OCI-LY3 (cell line): Measurements from ENCODE around the gene HSPA1L.

Experiments
- EZH2phosphoT487 ChIP-seq: fragments of 200-600 bp; shearing (Covaris generic); IDR thresholded peaks from 2 replicates; pipeline ENCODE4 v1.6.1; 2018; ENCODE audit warnings: antibody characterized with exemption, mixed run types, low read depth
- TF ChIP-seq, protein P1 (sequence below): fragments of 200-600, 300-600 bp; sonication (generic); IDR thresholded peaks from 2 replicates; pipeline ENCODE4 v1.5.1; 2014; ENCODE audit warnings: antibody characterized with exemption, low read length, low read depth

DNA sequence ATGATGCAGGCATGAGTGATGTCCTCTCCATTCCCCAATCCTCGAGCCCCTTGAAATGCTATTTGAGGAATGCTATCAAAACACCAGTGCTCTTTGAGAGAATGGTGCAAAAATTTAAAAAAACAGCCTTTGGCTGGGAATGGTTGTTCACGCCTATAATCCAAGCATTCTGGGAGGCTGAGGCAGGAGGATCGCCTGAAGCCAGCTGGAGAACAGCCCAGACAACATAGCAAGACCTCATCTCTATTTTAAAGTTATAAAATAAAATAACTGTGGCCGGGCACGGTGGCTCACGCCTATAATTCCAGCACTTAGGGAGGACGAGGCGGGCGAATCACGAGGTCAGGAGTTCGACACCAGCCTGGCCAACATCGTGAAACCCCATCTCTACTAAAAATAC, 15.3 kb downstream of the HSPA1L start:
- TF ChIP-seq, protein P1, sequence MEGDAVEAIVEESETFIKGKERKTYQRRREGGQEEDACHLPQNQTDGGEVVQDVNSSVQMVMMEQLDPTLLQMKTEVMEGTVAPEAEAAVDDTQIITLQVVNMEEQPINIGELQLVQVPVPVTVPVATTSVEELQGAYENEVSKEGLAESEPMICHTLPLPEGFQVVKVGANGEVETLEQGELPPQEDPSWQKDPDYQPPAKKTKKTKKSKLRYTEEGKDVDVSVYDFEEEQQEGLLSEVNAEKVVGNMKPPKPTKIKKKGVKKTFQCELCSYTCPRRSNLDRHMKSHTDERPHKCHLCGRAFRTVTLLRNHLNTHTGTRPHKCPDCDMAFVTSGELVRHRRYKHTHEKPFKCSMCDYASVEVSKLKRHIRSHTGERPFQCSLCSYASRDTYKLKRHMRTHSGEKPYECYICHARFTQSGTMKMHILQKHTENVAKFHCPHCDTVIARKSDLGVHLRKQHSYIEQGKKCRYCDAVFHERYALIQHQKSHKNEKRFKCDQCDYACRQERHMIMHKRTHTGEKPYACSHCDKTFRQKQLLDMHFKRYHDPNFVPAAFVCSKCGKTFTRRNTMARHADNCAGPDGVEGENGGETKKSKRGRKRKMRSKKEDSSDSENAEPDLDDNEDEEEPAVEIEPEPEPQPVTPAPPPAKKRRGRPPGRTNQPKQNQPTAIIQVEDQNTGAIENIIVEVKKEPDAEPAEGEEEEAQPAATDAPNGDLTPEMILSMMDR: no peak
- TF ChIP-seq EZH2phosphoT487: no peak
